ENCODE results near the gene ZNF532.

DNA sequence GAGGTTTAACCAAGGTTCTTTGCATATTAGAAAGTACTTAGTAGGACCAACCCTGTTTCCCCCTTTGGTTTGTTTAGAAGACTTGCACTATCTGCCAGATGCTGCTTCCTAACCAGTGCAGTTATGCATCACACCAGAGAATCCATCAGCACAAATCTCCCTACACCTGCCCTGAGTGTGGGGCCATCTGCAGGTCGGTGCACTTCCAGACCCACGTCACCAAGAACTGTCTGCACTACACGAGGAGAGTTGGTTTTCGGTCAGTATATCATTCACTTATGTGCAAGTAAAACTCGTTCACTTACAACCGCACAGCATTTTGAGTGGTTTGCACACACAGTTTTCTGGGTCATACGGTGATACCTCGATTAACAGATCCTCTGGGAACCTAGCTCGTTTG lies 69.7 kb downstream of the ZNF532 start:
- TF ChIP-seq, protein P1, sequence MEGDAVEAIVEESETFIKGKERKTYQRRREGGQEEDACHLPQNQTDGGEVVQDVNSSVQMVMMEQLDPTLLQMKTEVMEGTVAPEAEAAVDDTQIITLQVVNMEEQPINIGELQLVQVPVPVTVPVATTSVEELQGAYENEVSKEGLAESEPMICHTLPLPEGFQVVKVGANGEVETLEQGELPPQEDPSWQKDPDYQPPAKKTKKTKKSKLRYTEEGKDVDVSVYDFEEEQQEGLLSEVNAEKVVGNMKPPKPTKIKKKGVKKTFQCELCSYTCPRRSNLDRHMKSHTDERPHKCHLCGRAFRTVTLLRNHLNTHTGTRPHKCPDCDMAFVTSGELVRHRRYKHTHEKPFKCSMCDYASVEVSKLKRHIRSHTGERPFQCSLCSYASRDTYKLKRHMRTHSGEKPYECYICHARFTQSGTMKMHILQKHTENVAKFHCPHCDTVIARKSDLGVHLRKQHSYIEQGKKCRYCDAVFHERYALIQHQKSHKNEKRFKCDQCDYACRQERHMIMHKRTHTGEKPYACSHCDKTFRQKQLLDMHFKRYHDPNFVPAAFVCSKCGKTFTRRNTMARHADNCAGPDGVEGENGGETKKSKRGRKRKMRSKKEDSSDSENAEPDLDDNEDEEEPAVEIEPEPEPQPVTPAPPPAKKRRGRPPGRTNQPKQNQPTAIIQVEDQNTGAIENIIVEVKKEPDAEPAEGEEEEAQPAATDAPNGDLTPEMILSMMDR (conservative IDR thresholded peaks at IDR 0.05; ENCODE audit: low read depth, low read length), result no peak
- TF ChIP-seq EZH2 (IDR thresholded peaks at IDR 0.05; ENCODE audit: borderline replicate concordance, low read depth, low read length, poor library complexity, severe bottlenecking), result no peak
